ENCODE measurements around the gene RNH1. TPM values are rescaled to one million over a fixed set of nuclear protein-coding genes. Genes with fewer than 3 reads are reported as not detected.
A peak's percentile ranks its signal among the peaks of the same experiment; 100 is the strongest.

Gene RNH1
- total RNA-seq (2013; cell fraction: nucleolus; rRNA removed) = 76.9 and 99.0 TPM in 2 replicates
- total RNA-seq (2014; rRNA removed) (119 and 139 TPM in 2 replicates), total RNA-seq (2014; rRNA removed; fragmentation: Illumina TruSeq; extraction: Trizol) (32.2 and 36.7 TPM in 2 replicates), total RNA-seq (2021) (125 and 133 TPM in 2 replicates), polyA plus RNA-seq (2011; rRNA removed) (17.8 and 40.4 TPM in 2 replicates), polyA plus RNA-seq (2014; fragmentation: Illumina TruSeq; extraction: Trizol) (7.2 and 25.0 TPM in 2 replicates), polyA plus RNA-seq (2014; fragmentation: Nextera tagmentation; extraction: Ambion mirVana) (1 to 10 TPM; 2.3 to 7.2 TPM), polyA plus RNA-seq (2014; rRNA removed) (104 and 132 TPM in 2 replicates), polyA plus RNA-seq (2016; fragmentation: Nextera tagmentation; extraction: Ambion mirVana) (100 to 1,000 TPM; 156 to 162 TPM), polyA minus RNA-seq (2011; rRNA and poly(A)+ RNA removed) (39.6 and 63.8 TPM in 2 replicates), Bru-seq, nascent RNA (percentile 75 among the genes with signal in this experiment), BruChase-seq, experiment 1, labeled RNA remaining after a 6-hour chase (percentile 87 among the genes with signal in this experiment), BruChase-seq, experiment 2, labeled RNA remaining after a 2-hour chase (percentile 78 among the genes with signal in this experiment)
- 31.4 TPM for polyA plus RNA-seq (2011; ENCODE audit: low read depth)
- 65.3 and 99.8 TPM in 2 replicates for polyA plus RNA-seq (2011; cell fraction: cytosol; rRNA removed)
- 213 and 241 TPM in 2 replicates for polyA plus RNA-seq (2011; cell fraction: nucleus; rRNA removed)
- 83.3 and 98.1 TPM in 2 replicates for polyA plus RNA-seq (2012)
- polyA minus RNA-seq (2011; cell fraction: cytosol; rRNA and poly(A)+ RNA removed) = 29.9 and 33.5 TPM in 2 replicates
- 44.1 and 64.1 TPM in 2 replicates for polyA minus RNA-seq (2011; cell fraction: nucleus; rRNA and poly(A)+ RNA removed)
- long read RNA-seq, experiment 1, transcript RNH1-202 (10 exons, 1,791 nt) = major isoform, 39 of 203 reads
- long read RNA-seq, experiment 1, transcript RNH1-205 (11 exons, 2,014 nt) = minor isoform, 25 of 203 reads
- long read RNA-seq, experiment 1, transcript RNH1-203 (10 exons, 1,722 nt) = major isoform, 39 of 203 reads
- long read RNA-seq, experiment 1, transcript RNH1-201 (11 exons, 1,894 nt) = minor isoform, 8 of 203 reads
- long read RNA-seq, experiment 1, partial matches to known transcripts = 3 of 203 reads
- long read RNA-seq, experiment 1, other reads (novel, unspliced or antisense) = 64 of 203 reads
- long read RNA-seq, experiment 2, transcript RNH1-206 (10 exons, 1,725 nt) = minor isoform, 14 of 162 reads
- long read RNA-seq, experiment 2, transcript RNH1-205 (11 exons, 2,014 nt) = minor isoform, 21 of 162 reads
- long read RNA-seq, experiment 2, transcript RNH1-203 (10 exons, 1,722 nt) = major isoform, 26 of 162 reads
- long read RNA-seq, experiment 2, transcript RNH1-202 (10 exons, 1,791 nt) = minor isoform, 18 of 162 reads
- long read RNA-seq, experiment 2, partial matches to known transcripts = 4 of 162 reads
- long read RNA-seq, experiment 2, other reads (novel, unspliced or antisense) = 56 of 162 reads

DNA sequence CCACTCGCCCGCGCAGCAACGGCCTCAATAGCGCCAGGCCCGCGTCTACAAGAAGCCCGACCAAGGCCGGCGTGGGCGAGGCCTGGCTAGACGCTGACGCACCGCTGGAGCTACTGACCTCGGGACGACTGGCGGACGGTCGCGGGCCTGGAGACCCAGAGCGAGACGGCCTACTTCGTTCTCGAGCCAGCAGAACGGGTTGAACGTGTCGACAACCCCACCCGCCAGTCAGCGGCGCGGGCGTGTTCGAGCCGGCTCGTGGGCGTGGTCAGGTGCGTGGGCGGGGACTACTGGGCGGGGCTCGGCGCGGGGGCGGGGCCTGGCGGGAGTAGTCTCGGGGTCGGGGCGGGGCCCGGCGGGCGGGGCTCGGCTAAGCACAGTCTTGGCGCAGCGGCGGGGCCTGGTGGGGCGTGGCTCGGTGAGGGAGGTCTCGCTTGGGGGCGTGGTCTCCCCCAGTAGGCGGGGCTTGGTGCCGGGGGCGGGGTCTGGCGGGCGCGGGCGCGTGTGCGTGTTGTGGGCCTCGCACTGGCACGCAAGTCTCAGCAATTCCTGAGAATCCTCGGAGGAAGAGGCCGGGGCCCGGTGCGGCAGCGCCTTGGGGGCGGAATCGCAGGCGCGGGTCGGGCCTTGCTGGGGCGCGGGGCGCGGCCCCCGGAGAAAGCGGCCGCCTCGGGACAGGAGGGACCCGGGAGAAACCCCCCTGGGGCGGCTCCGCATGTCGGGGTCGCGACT, at the start of gene RNH1:
Gene RNH1 (minus strand): TSS at position 248 of the 732 bp plus-strand sequence. CDS start 5,080 bp downstream, outside the sequence.
- Histone ChIP-seq H3K36me3 (ENCODE audit: control insufficient read depth in 2 of 2, insufficient read depth in 2 of 2, low read length in 1 of 2) (peaks cover 0 to 2% of the 10 kb centered on the region in 2 experiments; a peak in 2 of 4 replicates), H3K9ac (ENCODE audit: control insufficient read depth, insufficient read depth, low read length) (peak within 1 kb of the TSS; percentile 99), H3K27ac (ENCODE audit: control insufficient read depth, insufficient read depth) (peak within 1 kb of the TSS; percentile 100), H3K4me3 (peak within 1 kb of the TSS; percentile 89), H3K79me2 (ENCODE audit: control insufficient read depth, insufficient read depth, low read length) (peaks cover 43% of the 10 kb centered on the region), H3K4me2 (ENCODE audit: control insufficient read depth, insufficient read depth) (peak within 1 kb of the TSS; percentile 99), H4K20me1 (ENCODE audit: control insufficient read depth, insufficient read depth) (no peaks in the 10 kb centered on the region), H3K4me1 (ENCODE audit: control insufficient read depth, insufficient read depth, low read length) (peaks cover 18% of the 10 kb centered on the region), H3K27me3 (replicated peaks in 1 of 2; ENCODE audit: control insufficient read depth in 2 of 2, insufficient read depth in 2 of 2, low read length in 1 of 2) (no peaks in the 10 kb centered on the region), H2AFZ (ENCODE audit: control insufficient read depth, low read depth, low read length) (peak within 1 kb of the TSS; percentile 89), H3K9me3 (replicated peaks; ENCODE audit: control insufficient read depth, insufficient read depth, low read length) (no peaks in the 10 kb centered on the region)
- in situ Hi-C loops (cut with MboI) = loop anchor here (5.0 kb wide), 1 partner anchor 300 kb away; the partner anchor contains the start of genes BET1L and RIC8A
- 3% methylated on average over 68 of the region's 93 CpGs for WGBS (ENCODE audit: insufficient coverage, insufficient replicate concordance, low lambda C conversion rate, missing lambda C conversion rate)
- intact Hi-C loops (cut with micrococcal nuclease; ENCODE audit: unreplicated experiment) = loop anchor here (1.0 to 2.0 kb wide), 2 partner anchors 30 to 59 kb away; partner anchors contain the start of gene LRRC56
- BruUV-seq (replicated peaks) = TSS peak; percentile 30
- POLR2A ChIA-PET = interaction anchor here (1.0 to 2.3 kb wide), 10 partner anchors 29 to 300 kb away, joined by 3 to 14 read pairs (median 4); partner anchors contain the start of genes BET1L, HRAS, PHRF1 and PSMD13
- peak; percentile 64 for FAIRE-seq
- RAD21 ChIA-PET (ENCODE audit: unreplicated experiment) = interaction anchor here (0.7 to 1.0 kb wide), 4 partner anchors 29 to 82 kb away, joined by 3 to 4 read pairs (median 4); partner anchors contain the start of gene ANO9
- SMC1A ChIA-PET (ENCODE audit: uncharacterized antibody, unreplicated experiment) = interaction anchor here (2.8 kb wide), 1 partner anchor 58 kb away, joined by 12 read pairs; the partner anchor contains the start of gene PTDSS2
- CTCF ChIA-PET = interaction anchor here (1.4 to 2.3 kb wide), 2 partner anchors 11 to 57 kb away, joined by 7 to 11 read pairs; partner anchors contain the start of gene PTDSS2
- ATAC-seq = peak; percentile 73
- DNase-seq (ENCODE audit: low read depth, low spot score) = peak; percentile 58
- TF ChIP-seq YBX1 (IDR thresholded peaks at IDR 0.05) = no peak
- TF ChIP-seq POLR2A (IDR thresholded peaks at IDR 0.05; ENCODE audit: low read depth, low read length) = peak; percentile 85
- TF ChIP-seq ZNF24 (IDR thresholded peaks at IDR 0.05) = no peak
- peak; percentile 54 to 95 for TF ChIP-seq EGR1 (IDR thresholded peaks at IDR 0.05; ENCODE audit: borderline replicate concordance in 1 of 2, low read depth in 2 of 2, low read length in 2 of 2)
- 0 out of 2 replicates have a peak, but pooled peaks have one; percentile 51 for TF ChIP-seq MXI1 (IDR thresholded peaks at IDR 0.05; ENCODE audit: low read depth, low read length)
- no peak for TF ChIP-seq ZNF217 (IDR thresholded peaks at IDR 0.05)
- TF ChIP-seq RELA (IDR thresholded peaks at IDR 0.05; ENCODE audit: borderline replicate concordance, partially characterized antibody) = peak; percentile 3
- TF ChIP-seq, protein P1, sequence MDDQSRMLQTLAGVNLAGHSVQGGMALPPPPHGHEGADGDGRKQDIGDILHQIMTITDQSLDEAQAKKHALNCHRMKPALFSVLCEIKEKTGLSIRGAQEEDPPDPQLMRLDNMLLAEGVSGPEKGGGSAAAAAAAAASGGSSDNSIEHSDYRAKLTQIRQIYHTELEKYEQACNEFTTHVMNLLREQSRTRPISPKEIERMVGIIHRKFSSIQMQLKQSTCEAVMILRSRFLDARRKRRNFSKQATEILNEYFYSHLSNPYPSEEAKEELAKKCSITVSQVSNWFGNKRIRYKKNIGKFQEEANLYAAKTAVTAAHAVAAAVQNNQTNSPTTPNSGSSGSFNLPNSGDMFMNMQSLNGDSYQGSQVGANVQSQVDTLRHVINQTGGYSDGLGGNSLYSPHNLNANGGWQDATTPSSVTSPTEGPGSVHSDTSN (IDR thresholded peaks at IDR 0.05; ENCODE audit: insufficient replicate concordance, low read depth, low read length) = peak; percentile 74
- TF ChIP-seq, protein P2, sequence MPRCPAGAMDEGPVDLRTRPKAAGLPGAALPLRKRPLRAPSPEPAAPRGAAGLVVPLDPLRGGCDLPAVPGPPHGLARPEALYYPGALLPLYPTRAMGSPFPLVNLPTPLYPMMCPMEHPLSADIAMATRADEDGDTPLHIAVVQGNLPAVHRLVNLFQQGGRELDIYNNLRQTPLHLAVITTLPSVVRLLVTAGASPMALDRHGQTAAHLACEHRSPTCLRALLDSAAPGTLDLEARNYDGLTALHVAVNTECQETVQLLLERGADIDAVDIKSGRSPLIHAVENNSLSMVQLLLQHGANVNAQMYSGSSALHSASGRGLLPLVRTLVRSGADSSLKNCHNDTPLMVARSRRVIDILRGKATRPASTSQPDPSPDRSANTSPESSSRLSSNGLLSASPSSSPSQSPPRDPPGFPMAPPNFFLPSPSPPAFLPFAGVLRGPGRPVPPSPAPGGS (IDR thresholded peaks at IDR 0.05; ENCODE audit: borderline replicate concordance, insufficient read depth, low read depth, low read length, poor library complexity, severe bottlenecking) = no peak
- peak; percentile 17; the same call in 1 of the 2 replicates for TF ChIP-seq LARP7 (IDR thresholded peaks at IDR 0.05)
- no peak; the same call in 1 of the 2 replicates for TF ChIP-seq BACH1 (IDR thresholded peaks at IDR 0.05; ENCODE audit: borderline replicate concordance)
- TF ChIP-seq, protein P3, sequence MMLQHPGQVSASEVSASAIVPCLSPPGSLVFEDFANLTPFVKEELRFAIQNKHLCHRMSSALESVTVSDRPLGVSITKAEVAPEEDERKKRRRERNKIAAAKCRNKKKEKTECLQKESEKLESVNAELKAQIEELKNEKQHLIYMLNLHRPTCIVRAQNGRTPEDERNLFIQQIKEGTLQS (IDR thresholded peaks at IDR 0.05; ENCODE audit: borderline replicate concordance, extremely low read depth, low read depth, low read length) = no peak
